HepG2 (cell line): Measurements from ENCODE around the gene ANKRD39. TPM values are rescaled to one million over a fixed set of nuclear protein-coding genes. Genes with fewer than 3 reads are reported as not detected.
A peak's percentile ranks its signal among the peaks of the same experiment; 100 is the strongest.

Experiments
- CCAR2 ChIP-seq: fragments of 200-400 bp; formaldehyde crosslinking; optimal IDR thresholded peaks from 2 replicates; pipeline ENCODE3; 2018; ENCODE audit warnings: low read depth, mild to moderate bottlenecking, low read length, moderate library complexity
- ERF ChIP-seq: IDR thresholded peaks from 2 replicates; pipeline ENCODE4 v1.6.1; 2018; ENCODE audit warnings: missing biosample characterization, missing genetic modification reagents
- FOXK1 ChIP-seq: sonication (generic); formaldehyde crosslinking; IDR thresholded peaks from 2 replicates; pipeline ENCODE4 v1.4.0; 2020; ENCODE audit warnings: low read depth, missing genetic modification reagents, borderline replicate concordance
- GLI4 ChIP-seq: sonication (generic); formaldehyde crosslinking; IDR thresholded peaks from 2 replicates; pipeline ENCODE4 v1.5.1; 2020; ENCODE audit warnings: missing genetic modification reagents, mild to moderate bottlenecking, moderate library complexity, borderline replicate concordance
- HDAC1 ChIP-seq: sonication (generic); formaldehyde crosslinking; IDR thresholded peaks from 2 replicates; pipeline ENCODE4 v1.5.1; 2020; ENCODE audit warnings: mild to moderate bottlenecking, missing genetic modification reagents
- IKZF1 ChIP-seq: fragments of 450-650 bp; IDR thresholded peaks from 2 replicates; pipeline ENCODE4 v1.7.1; 2016
- KMT2A ChIP-seq: sonication (generic); formaldehyde crosslinking; IDR thresholded peaks from 2 replicates; pipeline ENCODE4 v1.4.0; 2020; ENCODE audit warnings: missing genetic modification reagents
- MED1 ChIP-seq: sonication (generic); formaldehyde crosslinking; IDR thresholded peaks from 2 replicates; pipeline ENCODE4 v1.4.0; 2020; ENCODE audit warnings: missing genetic modification reagents
- POLR2AphosphoS5 ChIP-seq: IDR thresholded peaks from 2 replicates; pipeline ENCODE4 v1.6.1; 2012; ENCODE audit warnings: low read depth, low read length
- PRDM10 ChIP-seq: sonication (generic); formaldehyde crosslinking; IDR thresholded peaks from 2 replicates; pipeline ENCODE4 v1.4.0; 2020; ENCODE audit warnings: low read depth, missing genetic modification reagents
- RFX3 ChIP-seq: IDR thresholded peaks from 2 replicates; pipeline ENCODE4 v1.6.1; 2016; ENCODE audit warnings: missing biosample characterization, missing genetic modification reagents
- U2AF1 ChIP-seq: fragments of 200-400 bp; formaldehyde crosslinking; optimal IDR thresholded peaks from 2 replicates; pipeline ENCODE3; 2017; ENCODE audit warnings: mild to moderate bottlenecking, low read depth, low read length
- ZBTB44 ChIP-seq: sonication (generic); formaldehyde crosslinking; IDR thresholded peaks from 2 replicates; pipeline ENCODE4 v1.4.0; 2020; ENCODE audit warnings: missing genetic modification reagents
- ZBTB7B ChIP-seq: sonication (generic); formaldehyde crosslinking; IDR thresholded peaks from 2 replicates; pipeline ENCODE4 v1.4.0; 2020; ENCODE audit warnings: missing genetic modification reagents
- ZBTB8A ChIP-seq: sonication (generic); formaldehyde crosslinking; IDR thresholded peaks from 2 replicates; pipeline ENCODE4 v1.4.0; 2020; ENCODE audit warnings: mild to moderate bottlenecking, low read depth, missing genetic modification reagents, borderline replicate concordance
- ZKSCAN8 ChIP-seq: IDR thresholded peaks from 2 replicates; pipeline ENCODE4 v1.6.1; 2016; ENCODE audit warnings: borderline replicate concordance, missing genetic modification reagents, missing compliant biosample characterization
- ZNF230 ChIP-seq: sonication (generic); formaldehyde crosslinking; IDR thresholded peaks from 2 replicates; pipeline ENCODE4 v1.4.0; 2020; ENCODE audit warnings: mild to moderate bottlenecking, missing genetic modification reagents
- ZNF337 ChIP-seq: sonication (generic); formaldehyde crosslinking; IDR thresholded peaks from 2 replicates; pipeline ENCODE4 v1.5.1; 2020; ENCODE audit warnings: missing genetic modification reagents, low read depth, mild to moderate bottlenecking, borderline replicate concordance
- ZNF674 ChIP-seq: sonication (generic); formaldehyde crosslinking; IDR thresholded peaks from 2 replicates; pipeline ENCODE4 v1.5.0; 2020; ENCODE audit warnings: low read depth, mild to moderate bottlenecking, missing genetic modification reagents
- ZUFSP ChIP-seq: sonication (generic); formaldehyde crosslinking; IDR thresholded peaks from 2 replicates; pipeline ENCODE4 v1.9.0; 2021; ENCODE audit warnings: missing genetic modification reagents, mild to moderate bottlenecking, borderline replicate concordance
- polyA plus RNA-seq, 8 experiments: library from polyadenylated mRNA; depleted of rRNA in 3 of 8; stranded (reverse) in 7 of 8; unstranded in 1 of 8; fragments of >200 nt; fragmentation: Illumina TruSeq in 4 of 8; extraction: Trizol in 4 of 8; gene quantifications; 2 replicates each; pipeline versions ENCODE4 v1.2.1 to v1.2.3, GENCODE V29; 2011 to 2016; ENCODE audit warnings: low read depth in 4 of 8, missing spikeins in 1 of 8, mixed read lengths in 1 of 8; ENCODE audit not compliant: insufficient read depth in 1 of 8
- total RNA-seq, 5 experiments: library from RNA; depleted of rRNA; stranded (reverse); fragments of >200 nt; fragmentation: Illumina TruSeq; extraction: Trizol; gene quantifications; 2 replicates each; pipeline ENCODE4 v1.2.3, GENCODE V29; 2016; ENCODE audit warnings: low read depth in 1 of 5

The ANKRD39 gene
- total and polyA plus RNA-seq, 2 of the 13 experiments (the other 11 are each of a cell fraction or from before 2014, with no cell fraction given), result 23.2 to 24.8 TPM

GRCh38 chr2:96868555-96869280 lies 10.9 kb upstream of the ANKRD39 start (continued):
- TF ChIP-seq ZKSCAN8 (CRISPR knock-in tag) (peak; percentile 14; the same call in 1 of the 2 replicates), PRDM10 (peak; percentile 44; the same call in 1 of the 2 replicates), ZUFSP (CRISPR knock-in tag) (no peak), GLI4 (no peak), IKZF1 (no peak), U2AF1 (no peak), ZBTB44 (CRISPR knock-in tag) (0 out of 2 replicates have a peak, but pooled peaks have one; percentile 18), ZNF230 (no peak; the same call in 1 of the 2 replicates), ERF (CRISPR knock-in tag) (0 out of 2 replicates have a peak, but pooled peaks have one; percentile 16), ZBTB8A (peak; percentile 28; the same call in 1 of the 2 replicates), ZBTB7B (CRISPR knock-in tag) (peak; percentile 60; the same call in 1 of the 2 replicates), ZNF337 (no peak), RFX3 (CRISPR knock-in tag) (no peak), POLR2AphosphoS5 (peak; percentile 91), KMT2A (CRISPR knock-in tag) (peak; percentile 0; the same call in 1 of the 2 replicates), HDAC1 (CRISPR knock-in tag) (peak; percentile 83), CCAR2 (peak; percentile 32), ZNF674 (0 out of 2 replicates have a peak, but pooled peaks have one; percentile 39), FOXK1 (CRISPR knock-in tag) (peak; percentile 23; the same call in 1 of the 2 replicates), MED1 (CRISPR knock-in tag) (peak; percentile 73)
